Superior temporal gyrus (tissue), 1 donor: ENCODE data around the gene ABCG2.

Experiments
- DNase-seq: peaks from one replicate; pipeline ENCODE4 v3.0.0-alpha.2; 2016; ENCODE audit errors: extremely low spot score

The ABCG2 gene

GRCh38 chr4:88064410-88064809 lies 94.0 kb downstream of the ABCG2 start:
- no peak for DNase-seq

GRCh38 chr4:88063634-88064296 lies 94.7 kb downstream of the ABCG2 start:
- no peak for DNase-seq

GRCh38 chr4:88062843-88063242 lies 95.6 kb downstream of the ABCG2 start:
- DNase-seq: no peak

- no peak for DNase-seq
Measured at GRCh38 chr4:88062311-88062710, 96.1 kb downstream of the ABCG2 start.

- no peak for DNase-seq
Measured at GRCh38 chr4:88060431-88060830, 98.0 kb downstream of the ABCG2 start.

- DNase-seq: no peak
Measured at GRCh38 chr4:88059766-88060165, 98.7 kb downstream of the ABCG2 start.

- no peak for DNase-seq
Measured at GRCh38 chr4:88058295-88058694, 100.1 kb downstream of the ABCG2 start.

GRCh38 chr4:88054901-88055300 lies 103.5 kb downstream of the ABCG2 start:
- no peak for DNase-seq

- DNase-seq: no peak
Measured at GRCh38 chr4:88054229-88054628, 104.2 kb downstream of the ABCG2 start.

- no peak for DNase-seq
Measured at GRCh38 chr4:88045021-88045420, 113.4 kb downstream of the ABCG2 start.

- no peak for DNase-seq
Measured at GRCh38 chr4:88043586-88044340, 114.7 kb downstream of the ABCG2 start.

- DNase-seq: no peak
Measured at GRCh38 chr4:88043001-88043400, 115.4 kb downstream of the ABCG2 start.

GRCh38 chr4:88041626-88042025 lies 116.8 kb downstream of the ABCG2 start:
- no peak for DNase-seq

GRCh38 chr4:88040707-88041106 lies 117.7 kb downstream of the ABCG2 start:
- DNase-seq: no peak
